Omental fat pad (tissue), 4 donors: Measurements from ENCODE around the gene HS6ST3. TPM values are rescaled to one million over a fixed set of nuclear protein-coding genes. Genes with fewer than 3 reads are reported as not detected.

ENCODE experiments used
- ATAC-seq: fragments of 150-250 bp; one replicate; pipeline ENCODE4 v1.9.1; 2016; ENCODE audit warnings: mild to moderate bottlenecking, moderate library complexity; ENCODE audit not compliant: low FRiP score
- DNase-seq: peaks from one replicate; pipeline ENCODE4 v3.0.0-alpha.2; 2019; ENCODE audit warnings: low spot score
- total RNA-seq, 4 donors: library from RNA; depleted of rRNA; stranded (reverse); fragments of >200 nt; gene quantifications; one replicate each; pipeline ENCODE4 v1.1.0, GENCODE V29; 2016
- TF ChIP-seq, protein P1 (sequence below), 3 donors: fragments of 450-650 bp; IDR thresholded peaks; one replicate each; pipeline ENCODE4 v1.5.1; 2016 to 2017; ENCODE audit warnings: antibody characterized with exemption in 3 of 3, mild to moderate bottlenecking in 3 of 3, moderate library complexity in 2 of 3

The HS6ST3 gene
- total RNA-seq, 4 donors from 2014 or later = 0.09 to 0.32 (median 0.24) TPM; not detected in 1

GRCh38 chr13:96397807-96398206 lies 307.9 kb downstream of the HS6ST3 start:
- TF ChIP-seq, protein P1, sequence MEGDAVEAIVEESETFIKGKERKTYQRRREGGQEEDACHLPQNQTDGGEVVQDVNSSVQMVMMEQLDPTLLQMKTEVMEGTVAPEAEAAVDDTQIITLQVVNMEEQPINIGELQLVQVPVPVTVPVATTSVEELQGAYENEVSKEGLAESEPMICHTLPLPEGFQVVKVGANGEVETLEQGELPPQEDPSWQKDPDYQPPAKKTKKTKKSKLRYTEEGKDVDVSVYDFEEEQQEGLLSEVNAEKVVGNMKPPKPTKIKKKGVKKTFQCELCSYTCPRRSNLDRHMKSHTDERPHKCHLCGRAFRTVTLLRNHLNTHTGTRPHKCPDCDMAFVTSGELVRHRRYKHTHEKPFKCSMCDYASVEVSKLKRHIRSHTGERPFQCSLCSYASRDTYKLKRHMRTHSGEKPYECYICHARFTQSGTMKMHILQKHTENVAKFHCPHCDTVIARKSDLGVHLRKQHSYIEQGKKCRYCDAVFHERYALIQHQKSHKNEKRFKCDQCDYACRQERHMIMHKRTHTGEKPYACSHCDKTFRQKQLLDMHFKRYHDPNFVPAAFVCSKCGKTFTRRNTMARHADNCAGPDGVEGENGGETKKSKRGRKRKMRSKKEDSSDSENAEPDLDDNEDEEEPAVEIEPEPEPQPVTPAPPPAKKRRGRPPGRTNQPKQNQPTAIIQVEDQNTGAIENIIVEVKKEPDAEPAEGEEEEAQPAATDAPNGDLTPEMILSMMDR (IDR thresholded peaks at IDR 0.05) = no peak
- ATAC-seq (no peak), DNase-seq (no peak)

DNA sequence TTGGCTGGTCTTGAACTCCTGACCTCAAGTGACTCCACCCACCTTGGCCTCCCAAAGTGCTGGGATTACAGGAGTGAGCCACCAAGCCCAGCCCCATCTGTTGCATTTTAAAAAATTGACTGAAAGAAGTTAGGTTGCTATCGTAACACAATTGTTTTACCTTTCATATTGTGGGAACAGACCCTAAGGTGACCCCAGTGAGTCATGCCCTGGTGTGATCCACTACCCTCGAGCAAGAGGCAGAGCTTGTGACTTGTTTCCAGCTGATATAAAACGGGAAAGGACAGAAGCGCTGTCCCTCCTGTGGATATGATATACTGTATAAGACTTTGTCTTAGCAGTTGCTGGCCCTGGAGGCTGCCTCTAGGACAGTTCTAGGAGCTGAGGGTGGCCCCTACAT lies 308.6 kb downstream of the HS6ST3 start:
- no peak for ATAC-seq
- TF ChIP-seq, protein P1 (IDR thresholded peaks at IDR 0.05) = no peak
- DNase-seq = no peak

DNA sequence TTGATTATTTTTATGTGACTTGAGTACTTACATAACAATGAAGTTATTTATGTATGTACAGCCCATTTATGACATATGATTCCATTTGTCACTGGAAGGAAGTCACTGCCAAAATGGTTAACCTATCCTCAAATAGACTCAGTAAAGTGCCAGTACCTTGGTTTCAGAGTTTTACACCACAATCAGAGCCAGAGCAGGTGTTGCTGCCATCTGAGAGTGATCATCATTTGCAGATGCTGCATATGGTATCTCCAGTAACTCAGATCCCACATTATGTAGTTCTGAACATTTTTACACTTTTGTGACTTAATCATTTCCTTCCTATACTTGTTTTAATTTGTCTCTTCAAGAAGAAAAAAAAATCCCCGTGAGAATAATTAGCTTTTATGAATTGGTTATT lies 313.3 kb downstream of the HS6ST3 start:
- TF ChIP-seq, protein P1 (IDR thresholded peaks at IDR 0.05) = no peak
- ATAC-seq = no peak
- DNase-seq = no peak

GRCh38 chr13:96403651-96404050 lies 313.7 kb downstream of the HS6ST3 start:
- DNase-seq (no peak), ATAC-seq (no peak)
- TF ChIP-seq, protein P1 (IDR thresholded peaks at IDR 0.05) = no peak

DNA sequence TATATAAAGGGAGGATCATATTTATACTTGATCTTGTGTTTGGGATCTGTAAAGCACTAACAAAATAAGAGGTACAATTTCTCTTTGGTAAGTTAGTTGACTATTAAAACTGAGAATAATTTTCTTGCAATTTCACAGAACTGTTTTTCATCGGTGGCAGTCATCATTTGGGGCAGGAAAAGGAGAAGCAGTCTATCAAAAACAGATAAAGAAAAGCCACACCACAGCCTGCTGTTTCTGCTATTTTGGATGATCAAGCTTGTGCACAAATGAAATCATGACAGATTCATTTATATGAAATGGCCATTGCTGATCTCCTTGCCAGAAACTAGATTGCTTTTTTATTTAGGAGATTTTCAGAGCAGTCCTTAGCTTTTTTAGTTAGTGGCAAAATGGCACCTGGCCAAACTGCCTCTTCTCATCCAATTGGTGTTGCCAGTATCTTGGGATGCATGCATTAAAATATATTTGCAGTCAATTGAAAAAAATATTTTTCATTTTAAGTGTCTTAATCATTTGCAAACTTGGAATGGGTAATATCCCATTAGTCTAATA lies 326.0 kb downstream of the HS6ST3 start:
- DNase-seq (no peak), ATAC-seq (no peak)
- TF ChIP-seq, protein P1 (IDR thresholded peaks at IDR 0.05) = no peak

DNA sequence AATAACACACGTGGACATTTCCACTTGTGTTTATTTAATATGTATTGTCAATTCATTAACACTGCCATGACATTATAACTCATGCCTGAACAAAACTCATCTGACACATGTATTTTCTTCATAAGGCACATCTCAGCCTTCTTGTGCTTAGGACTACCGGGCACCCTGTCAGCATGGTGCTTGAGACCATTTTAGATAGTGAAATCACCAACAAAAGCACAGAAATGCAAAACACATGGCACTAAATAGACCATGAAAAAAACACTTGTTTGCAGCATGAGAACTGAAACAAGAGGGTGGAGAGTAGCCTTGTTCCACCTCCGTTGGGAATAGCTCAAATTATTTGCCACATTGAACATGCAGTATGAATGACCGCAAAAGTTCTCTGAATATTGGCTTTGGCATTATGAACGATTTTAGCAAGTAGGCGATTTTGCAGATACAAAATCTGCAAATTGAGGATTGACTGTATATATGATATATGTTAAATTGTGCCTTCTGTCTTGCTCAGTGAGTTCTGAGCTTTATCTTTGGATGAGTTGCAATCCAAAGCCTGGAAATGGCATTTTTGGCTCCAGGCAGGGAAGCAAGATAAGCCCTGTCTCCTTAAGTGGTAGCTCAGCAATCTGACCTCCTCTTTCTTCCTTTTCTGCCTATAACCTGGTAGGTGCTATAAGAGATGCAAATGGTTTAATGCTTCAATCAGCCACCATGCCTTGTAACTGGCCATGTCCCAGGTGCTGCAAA lies 328.2 kb downstream of the HS6ST3 start:
- TF ChIP-seq, protein P1 (IDR thresholded peaks at IDR 0.05) = no peak
- DNase-seq (no peak), ATAC-seq (no peak)

DNA sequence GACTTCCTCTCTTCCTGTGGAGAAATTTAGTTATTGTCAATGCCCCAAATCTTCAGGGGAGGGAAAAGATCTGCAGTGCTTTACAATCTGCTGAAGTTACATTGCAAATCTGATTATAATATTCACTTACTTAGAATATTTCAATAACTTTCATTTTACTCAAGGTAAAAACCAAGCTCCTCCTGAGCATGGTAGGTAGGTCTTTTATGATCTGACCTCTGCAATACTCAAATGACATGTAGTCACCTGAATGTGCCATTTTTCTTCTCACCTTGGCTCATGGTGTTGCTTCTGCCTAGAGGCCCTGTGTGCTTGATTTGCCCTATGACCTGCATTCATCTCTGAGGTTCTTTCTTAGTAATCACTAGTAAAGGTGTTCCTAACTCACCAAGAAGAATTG lies 331.4 kb downstream of the HS6ST3 start:
- TF ChIP-seq, protein P1 (IDR thresholded peaks at IDR 0.05) = no peak
- DNase-seq (no peak), ATAC-seq (no peak)
